Panc1 (cell line): ENCODE measurements around the gene DNAH12. TPM values are rescaled to one million over a fixed set of nuclear protein-coding genes. Genes with fewer than 3 reads are reported as not detected.
"Not testable (repeated sequence)": the region's sequence is repeated elsewhere in the genome, so short reads cannot be mapped to it uniquely, and the experiment has no call there.

ENCODE experiments used
- ATAC-seq: fragments of 200-7000 bp; cut with Tn5 transposase; 2 replicates; pipeline ENCODE4 v1.9.1; 2020; ENCODE audit warnings: mild to moderate bottlenecking, moderate library complexity
- BruUV-seq: library from RNA; stranded (reverse); fragments of 400-500 nt; replicated peaks from 2 replicates; lab custom pipeline; 2021; lab: Mats Ljungman, UMichigan
- CTCF ChIA-PET: fragments of 300-600 bp; sonication (Branson Sonifier 250); formaldehyde crosslinking; loops from one replicate; lab custom pipeline; 2022; ENCODE audit warnings: antibody characterized with exemption; lab: Charles Lee
- POLR2A ChIA-PET: fragments of 300-600 bp; sonication (Branson Sonifier 250); formaldehyde crosslinking; loops from one replicate; lab custom pipeline; 2022; ENCODE audit warnings: antibody characterized with exemption; lab: Charles Lee
- DNase-seq: peaks from one replicate; pipeline ENCODE4 v3.0.0-alpha.2; 2010; ENCODE audit warnings: low read depth, low spot score
- H3K27ac ChIP-seq: 2 replicates; pipeline ENCODE4 v1.5.1; 2011; ENCODE audit warnings: mild to moderate bottlenecking, low read length, inconsistent platforms
- H3K27me3 ChIP-seq: fragments of 200-500 bp; sonication (Bioruptor generic); 2 replicates; pipeline ENCODE4 v1.6.0; 2014; ENCODE audit warnings: low read length, inconsistent platforms; ENCODE audit not compliant: control insufficient read depth, insufficient read depth
- H3K36me3 ChIP-seq: fragments of 200-500 bp; sonication (Bioruptor generic); 2 replicates; pipeline ENCODE4 v1.5.1; 2014; ENCODE audit warnings: inconsistent platforms, mild to moderate bottlenecking, low read length, moderate library complexity; ENCODE audit not compliant: control insufficient read depth, insufficient read depth
- H3K4me1 ChIP-seq: 2 replicates; pipeline ENCODE4 v1.5.1; 2011; ENCODE audit warnings: inconsistent platforms, mild to moderate bottlenecking, low read length, moderate library complexity; ENCODE audit not compliant: control insufficient read depth, insufficient read depth
- H3K4me3 ChIP-seq, 2 experiments: 2 replicates each; pipeline ENCODE4 v1.5.1; 2011 to 2012; ENCODE audit warnings: low read depth in 2 of 2, low read length in 2 of 2, mild to moderate bottlenecking in 2 of 2, inconsistent platforms in 1 of 2, moderate library complexity in 1 of 2
- H3K9me3 ChIP-seq: fragments of 200-500 bp; sonication (Bioruptor generic); 2 replicates; pipeline ENCODE4 v1.5.1; 2014; ENCODE audit warnings: low read depth, mild to moderate bottlenecking, inconsistent platforms, low read length, moderate library complexity; ENCODE audit not compliant: control insufficient read depth, insufficient read depth
- CTCF ChIP-seq: fragments of 450-650 bp; IDR thresholded peaks from 2 replicates; pipeline ENCODE4 v1.5.1; 2017; ENCODE audit warnings: mild to moderate bottlenecking
- POLR2AphosphoS5 ChIP-seq: IDR thresholded peaks from 2 replicates; pipeline ENCODE4 v1.6.1; 2012; ENCODE audit warnings: mild to moderate bottlenecking, low read depth, low read length, moderate library complexity
- SIN3A ChIP-seq: IDR thresholded peaks from 2 replicates; pipeline ENCODE4 v1.6.1; 2012; ENCODE audit warnings: low read depth, mild to moderate bottlenecking, low read length, moderate library complexity, borderline replicate concordance; ENCODE audit not compliant: insufficient read depth
- TCF7L2 ChIP-seq: IDR thresholded peaks from 2 replicates; pipeline ENCODE4 v1.6.1; 2011; ENCODE audit warnings: mild to moderate bottlenecking, low read depth, low read length, inconsistent platforms
- in situ Hi-C: cut with HindIII; loops from 2 replicates; pipeline ENCODE4 v1.10.0; 2016; ENCODE audit warnings: low sequenced_read_pairs, low pct_unique_long_range_greater_than_20kb
- intact Hi-C: fragments of 100-400 bp; cut with micrococcal nuclease; formaldehyde crosslinking; loops from one replicate; pipeline ENCODE4 v1.10.0; 2022; ENCODE audit not compliant: unreplicated experiment
- total RNA-seq: library from RNA; stranded (reverse); gene quantifications from one replicate; pipeline ENCODE4 v1.2.1, GENCODE V29; 2021; ENCODE audit not compliant: unreplicated experiment
- TF ChIP-seq, protein P1 (sequence below), 2 experiments: IDR thresholded peaks; 2 replicates each; pipeline ENCODE4 v1.6.1; 2011 to 2012; ENCODE audit warnings: low read depth in 2 of 2, control low read depth in 1 of 2, low read length in 1 of 2, mild to moderate bottlenecking in 1 of 2, moderate library complexity in 1 of 2; ENCODE audit not compliant: insufficient read depth in 1 of 2

DNAH12 gene
- total RNA-seq, 1 experiment from 2014 or later = 0.21 TPM

DNA sequence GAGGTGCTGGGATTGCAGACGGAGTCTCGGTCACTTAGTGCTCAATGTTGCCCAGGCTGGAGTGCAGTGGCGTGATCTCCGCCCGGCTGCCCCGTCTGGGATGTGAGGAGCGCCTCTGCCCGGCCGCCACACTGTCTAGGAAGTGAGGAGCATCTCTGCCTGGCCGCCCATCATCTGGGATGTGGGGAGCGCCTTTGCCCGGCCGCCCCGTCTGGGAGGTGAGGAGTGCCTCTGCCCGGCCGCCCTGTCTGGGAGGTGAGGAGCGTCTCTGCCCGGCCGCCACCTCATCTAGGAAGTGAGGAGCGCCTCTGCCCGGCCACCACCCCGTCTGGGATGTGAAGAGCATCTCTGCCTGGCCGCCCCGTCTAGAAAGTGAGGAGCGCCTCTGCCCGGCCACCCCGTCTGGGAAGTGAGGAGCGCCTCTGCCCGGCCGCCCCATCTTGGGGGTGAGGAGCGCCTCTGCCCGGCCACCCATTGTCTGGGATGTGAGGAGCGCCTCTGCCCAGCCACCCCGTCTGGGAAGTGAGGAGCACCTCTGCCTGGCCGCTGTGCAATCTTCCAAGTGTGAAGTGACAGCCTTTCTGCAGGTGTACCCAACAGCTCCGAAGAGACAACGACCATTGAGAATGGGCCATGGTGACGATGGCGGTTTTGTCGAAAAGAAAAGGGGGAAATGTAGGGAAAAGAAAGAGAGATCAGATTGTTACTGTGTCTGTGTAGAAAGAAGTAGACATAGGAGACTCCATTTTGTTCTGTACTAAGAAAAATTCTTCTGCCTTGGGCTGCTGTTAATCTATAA, 205.7 kb downstream of the DNAH12 start:
- CTCF ChIA-PET, H3K27ac ChIP-seq, H3K36me3 ChIP-seq, H3K4me1 ChIP-seq, intact Hi-C loops, DNase-seq, H3K9me3 ChIP-seq, POLR2A ChIA-PET, H3K27me3 ChIP-seq, ATAC-seq, BruUV-seq, H3K4me3 ChIP-seq, in situ Hi-C loops: not testable (repeated sequence)

DNA sequence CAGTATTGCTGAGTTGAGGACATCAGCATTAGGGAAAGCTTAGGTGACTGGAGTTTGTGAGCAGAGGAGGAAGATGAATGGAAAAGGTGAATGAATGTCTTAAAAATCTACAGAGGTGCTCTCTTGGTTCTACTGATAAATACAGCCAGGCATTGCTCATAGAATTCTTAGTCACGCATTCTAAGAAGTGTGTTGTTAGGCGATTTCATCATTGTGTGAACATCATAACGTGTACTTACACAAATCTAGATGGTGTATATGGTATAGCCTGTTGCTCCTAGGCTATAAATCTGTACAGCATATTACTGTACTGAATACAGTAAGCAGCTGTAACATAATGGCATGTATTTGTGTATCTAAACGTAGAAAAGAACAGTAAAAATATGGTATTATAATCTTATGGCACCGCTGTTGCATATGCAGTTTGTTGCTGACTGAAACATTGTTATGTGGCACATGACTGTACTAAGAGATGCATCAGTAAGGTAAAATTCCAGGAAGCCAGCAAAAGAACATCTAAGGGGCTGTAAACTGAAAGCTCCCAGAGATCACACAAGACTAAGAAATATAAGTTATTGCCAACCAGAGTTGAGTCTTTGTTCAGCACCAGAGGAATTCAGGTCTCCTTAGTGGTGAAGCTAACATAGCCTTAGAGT, 208.7 kb downstream of the DNAH12 start:
- ATAC-seq (no peak), DNase-seq (no peak)
- in situ Hi-C loops = no loop called here
- Histone ChIP-seq H3K36me3 (no peaks in the 10 kb centered on the region), H3K9me3 (no peaks in the 10 kb centered on the region), H3K27me3 (no peaks in the 10 kb centered on the region; the same call in none of the 2 replicates), H3K4me1 (no peaks in the 10 kb centered on the region), H3K4me3 (no peak overlapping the region), H3K27ac (no peak overlapping the region)
- ChIA-PET POLR2A (interaction anchor here (0.5 kb wide), 1 partner anchor 138 kb away, joined by 6 read pairs; no protein-coding TSS in a partner anchor), CTCF (no interaction called here)
- BruUV-seq = no TSS peak
- intact Hi-C loops = no loop called here
- TF ChIP-seq TCF7L2 = no peak
- no peak for TF ChIP-seq POLR2AphosphoS5
- TF ChIP-seq, protein P1, sequence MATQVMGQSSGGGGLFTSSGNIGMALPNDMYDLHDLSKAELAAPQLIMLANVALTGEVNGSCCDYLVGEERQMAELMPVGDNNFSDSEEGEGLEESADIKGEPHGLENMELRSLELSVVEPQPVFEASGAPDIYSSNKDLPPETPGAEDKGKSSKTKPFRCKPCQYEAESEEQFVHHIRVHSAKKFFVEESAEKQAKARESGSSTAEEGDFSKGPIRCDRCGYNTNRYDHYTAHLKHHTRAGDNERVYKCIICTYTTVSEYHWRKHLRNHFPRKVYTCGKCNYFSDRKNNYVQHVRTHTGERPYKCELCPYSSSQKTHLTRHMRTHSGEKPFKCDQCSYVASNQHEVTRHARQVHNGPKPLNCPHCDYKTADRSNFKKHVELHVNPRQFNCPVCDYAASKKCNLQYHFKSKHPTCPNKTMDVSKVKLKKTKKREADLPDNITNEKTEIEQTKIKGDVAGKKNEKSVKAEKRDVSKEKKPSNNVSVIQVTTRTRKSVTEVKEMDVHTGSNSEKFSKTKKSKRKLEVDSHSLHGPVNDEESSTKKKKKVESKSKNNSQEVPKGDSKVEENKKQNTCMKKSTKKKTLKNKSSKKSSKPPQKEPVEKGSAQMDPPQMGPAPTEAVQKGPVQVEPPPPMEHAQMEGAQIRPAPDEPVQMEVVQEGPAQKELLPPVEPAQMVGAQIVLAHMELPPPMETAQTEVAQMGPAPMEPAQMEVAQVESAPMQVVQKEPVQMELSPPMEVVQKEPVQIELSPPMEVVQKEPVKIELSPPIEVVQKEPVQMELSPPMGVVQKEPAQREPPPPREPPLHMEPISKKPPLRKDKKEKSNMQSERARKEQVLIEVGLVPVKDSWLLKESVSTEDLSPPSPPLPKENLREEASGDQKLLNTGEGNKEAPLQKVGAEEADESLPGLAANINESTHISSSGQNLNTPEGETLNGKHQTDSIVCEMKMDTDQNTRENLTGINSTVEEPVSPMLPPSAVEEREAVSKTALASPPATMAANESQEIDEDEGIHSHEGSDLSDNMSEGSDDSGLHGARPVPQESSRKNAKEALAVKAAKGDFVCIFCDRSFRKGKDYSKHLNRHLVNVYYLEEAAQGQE (IDR thresholded peaks at IDR 0.05; ENCODE audit: insufficient read depth in 1 of 2, low read depth in 2 of 2, low read length in 1 of 2) = no peak
- no peak for TF ChIP-seq CTCF
- TF ChIP-seq SIN3A = no peak
